ENCODE results near the gene C2CD3. TPM values are rescaled to one million over a fixed set of nuclear protein-coding genes. Genes with fewer than 3 reads are reported as not detected.

The C2CD3 gene
- total RNA-seq, 1 experiment from 2014 or later = 18.7 TPM

DNA sequence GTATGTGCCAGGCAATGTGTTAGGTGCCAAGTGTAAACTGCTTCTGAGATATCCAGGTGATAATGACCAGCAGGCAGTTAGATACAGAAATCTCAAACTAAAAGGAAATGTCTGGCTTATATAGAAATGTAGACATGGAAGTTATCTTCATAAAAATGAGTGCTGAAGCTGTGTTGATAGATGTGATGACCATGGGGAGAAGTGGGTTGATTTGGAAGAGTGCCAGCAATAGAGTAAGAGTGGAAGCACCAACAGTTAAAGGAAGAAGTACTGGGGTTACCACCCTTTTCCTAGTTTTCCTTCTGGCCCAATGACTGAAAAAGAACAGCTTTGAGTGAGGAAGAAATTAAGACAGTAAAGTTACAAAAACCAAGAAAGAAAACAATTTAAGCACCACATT lies 68.5 kb downstream of the C2CD3 start:
- no peaks in the 10 kb centered on the region for H3K9me3 Mint-ChIP-seq
- TF ChIP-seq HMGA2 (CRISPR knock-in tag; IDR thresholded peaks at IDR 0.05) = no peak
- no peak for TF ChIP-seq RELA (CRISPR knock-in tag; IDR thresholded peaks at IDR 0.05; ENCODE audit: borderline replicate concordance)
- TF ChIP-seq, protein P1, sequence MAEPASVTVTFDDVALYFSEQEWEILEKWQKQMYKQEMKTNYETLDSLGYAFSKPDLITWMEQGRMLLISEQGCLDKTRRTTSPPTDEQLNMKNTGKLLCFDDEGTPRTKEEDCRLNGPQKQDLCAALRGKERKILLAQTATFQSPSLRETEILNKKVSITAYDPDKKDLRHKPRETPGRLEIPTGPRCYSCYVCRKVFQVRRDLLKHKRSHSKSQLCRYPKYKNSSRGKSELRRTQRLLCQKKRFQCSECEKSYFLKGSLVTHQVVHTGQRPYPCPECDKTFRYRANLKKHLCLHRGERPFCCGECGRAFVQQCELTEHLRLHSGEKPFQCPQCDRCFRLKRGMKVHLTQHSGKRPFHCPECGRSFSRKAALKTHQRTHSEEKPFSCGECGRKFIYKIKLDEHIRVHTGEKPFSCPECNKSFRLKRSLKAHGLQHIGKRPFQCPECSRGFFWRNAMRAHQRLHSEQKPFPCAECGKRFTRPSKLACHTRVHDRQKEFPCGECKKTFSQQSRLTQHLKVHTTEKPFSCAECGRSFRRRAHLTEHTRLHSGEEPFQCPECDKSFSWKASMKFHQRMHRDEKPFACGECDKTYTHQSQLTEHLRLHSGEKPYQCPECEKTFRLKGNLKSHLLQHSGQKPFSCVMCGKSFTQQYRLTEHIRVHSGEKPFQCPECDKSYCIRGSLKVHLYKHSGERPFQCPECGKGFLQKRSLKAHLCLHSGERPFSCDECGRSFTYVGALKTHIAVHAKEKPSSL (CRISPR knock-in tag; conservative IDR thresholded peaks at IDR 0.05) = no peak
- no peak for TF ChIP-seq NR2C2 (CRISPR knock-in tag; IDR thresholded peaks at IDR 0.05)
- no peak for TF ChIP-seq ZNF138 (CRISPR knock-in tag; conservative IDR thresholded peaks at IDR 0.05)
- no peak for TF ChIP-seq ZNF232 (CRISPR knock-in tag; IDR thresholded peaks at IDR 0.05)
- H3K27me3 Mint-ChIP-seq (ENCODE audit: low read depth) = no peaks in the 10 kb centered on the region; the same call in 1 of the 2 replicates
- ATAC-seq (no peak), DNase-seq (ENCODE audit: low spot score) (no peak)
- no peak overlapping the region for H3K4me3 Mint-ChIP-seq
- H3K36me3 Mint-ChIP-seq = peaks cover 15% of the 10 kb centered on the region
- H3K4me1 Mint-ChIP-seq = peaks cover 18% of the 10 kb centered on the region
- CTCF ChIA-PET = no interaction called here
- no peak overlapping the region for H3K27ac Mint-ChIP-seq
- POLR2A ChIA-PET = no interaction called here

DNA sequence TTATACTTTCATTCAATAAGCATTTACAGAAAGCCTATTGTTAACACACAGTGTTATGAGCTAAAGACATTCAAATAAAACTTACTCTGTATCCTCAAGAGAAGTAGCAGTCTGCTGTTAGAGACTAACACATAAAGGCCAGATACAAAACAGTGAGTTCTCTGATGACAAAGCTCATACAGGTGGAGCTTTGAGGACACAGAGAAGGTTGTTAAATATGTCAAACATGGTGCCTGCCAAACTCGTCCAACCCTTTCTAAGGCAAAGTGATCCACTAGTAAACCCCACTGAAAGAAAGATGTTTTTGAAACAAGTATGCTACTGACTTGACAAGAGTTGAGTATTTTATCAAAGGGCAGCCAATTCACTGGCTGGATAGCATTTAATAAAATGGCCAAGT lies 70.1 kb downstream of the C2CD3 start:
- no peaks in the 10 kb centered on the region; the same call in 1 of the 2 replicates for H3K27me3 Mint-ChIP-seq (ENCODE audit: low read depth)
- TF ChIP-seq FOXJ3 (CRISPR knock-in tag; IDR thresholded peaks at IDR 0.05; ENCODE audit: borderline replicate concordance) (no peak), HMGA2 (CRISPR knock-in tag; IDR thresholded peaks at IDR 0.05) (no peak), NFATC4 (CRISPR knock-in tag; IDR thresholded peaks at IDR 0.05) (no peak), CREM (CRISPR knock-in tag; IDR thresholded peaks at IDR 0.05) (no peak), CREB1 (CRISPR knock-in tag; IDR thresholded peaks at IDR 0.05) (no peak)
- TF ChIP-seq, protein P2, sequence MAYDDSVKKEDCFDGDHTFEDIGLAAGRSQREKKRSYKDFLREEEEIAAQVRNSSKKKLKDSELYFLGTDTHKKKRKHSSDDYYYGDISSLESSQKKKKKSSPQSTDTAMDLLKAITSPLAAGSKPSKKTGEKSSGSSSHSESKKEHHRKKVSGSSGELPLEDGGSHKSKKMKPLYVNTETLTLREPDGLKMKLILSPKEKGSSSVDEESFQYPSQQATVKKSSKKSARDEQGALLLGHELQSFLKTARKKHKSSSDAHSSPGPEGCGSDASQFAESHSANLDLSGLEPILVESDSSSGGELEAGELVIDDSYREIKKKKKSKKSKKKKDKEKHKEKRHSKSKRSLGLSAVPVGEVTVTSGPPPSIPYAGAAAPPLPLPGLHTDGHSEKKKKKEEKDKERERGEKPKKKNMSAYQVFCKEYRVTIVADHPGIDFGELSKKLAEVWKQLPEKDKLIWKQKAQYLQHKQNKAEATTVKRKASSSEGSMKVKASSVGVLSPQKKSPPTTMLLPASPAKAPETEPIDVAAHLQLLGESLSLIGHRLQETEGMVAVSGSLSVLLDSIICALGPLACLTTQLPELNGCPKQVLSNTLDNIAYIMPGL (CRISPR knock-in tag; IDR thresholded peaks at IDR 0.05) = no peak
- TF ChIP-seq, protein P3, sequence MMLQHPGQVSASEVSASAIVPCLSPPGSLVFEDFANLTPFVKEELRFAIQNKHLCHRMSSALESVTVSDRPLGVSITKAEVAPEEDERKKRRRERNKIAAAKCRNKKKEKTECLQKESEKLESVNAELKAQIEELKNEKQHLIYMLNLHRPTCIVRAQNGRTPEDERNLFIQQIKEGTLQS (CRISPR knock-in tag; conservative IDR thresholded peaks at IDR 0.05) = no peak
- ChIA-PET CTCF (no interaction called here), POLR2A (no interaction called here)
- peaks cover 21% of the 10 kb centered on the region for H3K4me1 Mint-ChIP-seq
- ATAC-seq (no peak), DNase-seq (ENCODE audit: low spot score) (no peak)
- H3K36me3 Mint-ChIP-seq = peaks cover 10% of the 10 kb centered on the region
- no peak overlapping the region for H3K4me3 Mint-ChIP-seq
- no peak overlapping the region for H3K27ac Mint-ChIP-seq
- no peaks in the 10 kb centered on the region for H3K9me3 Mint-ChIP-seq

DNA sequence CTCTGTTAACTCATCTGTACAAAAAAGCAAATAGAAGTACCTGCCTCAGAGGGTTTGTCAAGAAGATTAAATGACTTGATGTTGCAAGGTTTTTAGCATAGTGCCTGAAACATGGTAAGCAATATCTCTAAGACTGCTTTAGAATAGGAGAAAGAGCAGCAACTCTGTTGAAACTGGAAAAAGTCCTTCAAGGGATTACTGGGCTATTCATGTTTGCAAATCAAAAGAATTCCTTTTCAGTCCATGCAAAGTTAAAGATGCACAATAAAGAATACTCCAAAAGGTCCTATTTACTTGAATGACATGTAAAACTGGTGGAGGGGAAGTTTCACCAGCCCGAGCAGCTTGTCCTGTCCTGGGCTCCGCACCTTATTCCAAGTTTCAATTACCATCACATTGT lies 70.6 kb downstream of the C2CD3 start:
- H3K36me3 Mint-ChIP-seq = peaks cover 7% of the 10 kb centered on the region; the same call in 1 of the 2 replicates
- ChIA-PET POLR2A (no interaction called here), CTCF (no interaction called here)
- DNase-seq (ENCODE audit: low spot score) = no peak
- no peaks in the 10 kb centered on the region for H3K9me3 Mint-ChIP-seq
- 0 out of 2 replicates have a peak overlapping the region, but pooled peaks have one; percentile 50 for H3K27ac Mint-ChIP-seq
- ATAC-seq = no peak
- no peak overlapping the region for H3K4me3 Mint-ChIP-seq
- no peaks in the 10 kb centered on the region; the same call in 1 of the 2 replicates for H3K27me3 Mint-ChIP-seq (ENCODE audit: low read depth)
- peaks cover 21% of the 10 kb centered on the region for H3K4me1 Mint-ChIP-seq
- TF ChIP-seq RORB (CRISPR knock-in tag; IDR thresholded peaks at IDR 0.05) (no peak), ZNF396 (CRISPR knock-in tag; IDR thresholded peaks at IDR 0.05; ENCODE audit: borderline replicate concordance) (no peak), TEAD4 (CRISPR knock-in tag; IDR thresholded peaks at IDR 0.05) (no peak), ZNF232 (CRISPR knock-in tag; IDR thresholded peaks at IDR 0.05) (no peak), GRHL2 (CRISPR knock-in tag; IDR thresholded peaks at IDR 0.05; ENCODE audit: insufficient replicate concordance, severe bottlenecking) (no peak), ETV6 (CRISPR knock-in tag; IDR thresholded peaks at IDR 0.05) (no peak), ELF4 (CRISPR knock-in tag; IDR thresholded peaks at IDR 0.05; ENCODE audit: low read depth) (no peak), ZNF121 (CRISPR knock-in tag; IDR thresholded peaks at IDR 0.05) (no peak)
- TF ChIP-seq, protein P4, sequence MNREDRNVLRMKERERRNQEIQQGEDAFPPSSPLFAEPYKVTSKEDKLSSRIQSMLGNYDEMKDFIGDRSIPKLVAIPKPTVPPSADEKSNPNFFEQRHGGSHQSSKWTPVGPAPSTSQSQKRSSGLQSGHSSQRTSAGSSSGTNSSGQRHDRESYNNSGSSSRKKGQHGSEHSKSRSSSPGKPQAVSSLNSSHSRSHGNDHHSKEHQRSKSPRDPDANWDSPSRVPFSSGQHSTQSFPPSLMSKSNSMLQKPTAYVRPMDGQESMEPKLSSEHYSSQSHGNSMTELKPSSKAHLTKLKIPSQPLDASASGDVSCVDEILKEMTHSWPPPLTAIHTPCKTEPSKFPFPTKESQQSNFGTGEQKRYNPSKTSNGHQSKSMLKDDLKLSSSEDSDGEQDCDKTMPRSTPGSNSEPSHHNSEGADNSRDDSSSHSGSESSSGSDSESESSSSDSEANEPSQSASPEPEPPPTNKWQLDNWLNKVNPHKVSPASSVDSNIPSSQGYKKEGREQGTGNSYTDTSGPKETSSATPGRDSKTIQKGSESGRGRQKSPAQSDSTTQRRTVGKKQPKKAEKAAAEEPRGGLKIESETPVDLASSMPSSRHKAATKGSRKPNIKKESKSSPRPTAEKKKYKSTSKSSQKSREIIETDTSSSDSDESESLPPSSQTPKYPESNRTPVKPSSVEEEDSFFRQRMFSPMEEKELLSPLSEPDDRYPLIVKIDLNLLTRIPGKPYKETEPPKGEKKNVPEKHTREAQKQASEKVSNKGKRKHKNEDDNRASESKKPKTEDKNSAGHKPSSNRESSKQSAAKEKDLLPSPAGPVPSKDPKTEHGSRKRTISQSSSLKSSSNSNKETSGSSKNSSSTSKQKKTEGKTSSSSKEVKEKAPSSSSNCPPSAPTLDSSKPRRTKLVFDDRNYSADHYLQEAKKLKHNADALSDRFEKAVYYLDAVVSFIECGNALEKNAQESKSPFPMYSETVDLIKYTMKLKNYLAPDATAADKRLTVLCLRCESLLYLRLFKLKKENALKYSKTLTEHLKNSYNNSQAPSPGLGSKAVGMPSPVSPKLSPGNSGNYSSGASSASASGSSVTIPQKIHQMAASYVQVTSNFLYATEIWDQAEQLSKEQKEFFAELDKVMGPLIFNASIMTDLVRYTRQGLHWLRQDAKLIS (CRISPR knock-in tag; IDR thresholded peaks at IDR 0.05; ENCODE audit: borderline replicate concordance) = no peak
- TF ChIP-seq, protein P5, sequence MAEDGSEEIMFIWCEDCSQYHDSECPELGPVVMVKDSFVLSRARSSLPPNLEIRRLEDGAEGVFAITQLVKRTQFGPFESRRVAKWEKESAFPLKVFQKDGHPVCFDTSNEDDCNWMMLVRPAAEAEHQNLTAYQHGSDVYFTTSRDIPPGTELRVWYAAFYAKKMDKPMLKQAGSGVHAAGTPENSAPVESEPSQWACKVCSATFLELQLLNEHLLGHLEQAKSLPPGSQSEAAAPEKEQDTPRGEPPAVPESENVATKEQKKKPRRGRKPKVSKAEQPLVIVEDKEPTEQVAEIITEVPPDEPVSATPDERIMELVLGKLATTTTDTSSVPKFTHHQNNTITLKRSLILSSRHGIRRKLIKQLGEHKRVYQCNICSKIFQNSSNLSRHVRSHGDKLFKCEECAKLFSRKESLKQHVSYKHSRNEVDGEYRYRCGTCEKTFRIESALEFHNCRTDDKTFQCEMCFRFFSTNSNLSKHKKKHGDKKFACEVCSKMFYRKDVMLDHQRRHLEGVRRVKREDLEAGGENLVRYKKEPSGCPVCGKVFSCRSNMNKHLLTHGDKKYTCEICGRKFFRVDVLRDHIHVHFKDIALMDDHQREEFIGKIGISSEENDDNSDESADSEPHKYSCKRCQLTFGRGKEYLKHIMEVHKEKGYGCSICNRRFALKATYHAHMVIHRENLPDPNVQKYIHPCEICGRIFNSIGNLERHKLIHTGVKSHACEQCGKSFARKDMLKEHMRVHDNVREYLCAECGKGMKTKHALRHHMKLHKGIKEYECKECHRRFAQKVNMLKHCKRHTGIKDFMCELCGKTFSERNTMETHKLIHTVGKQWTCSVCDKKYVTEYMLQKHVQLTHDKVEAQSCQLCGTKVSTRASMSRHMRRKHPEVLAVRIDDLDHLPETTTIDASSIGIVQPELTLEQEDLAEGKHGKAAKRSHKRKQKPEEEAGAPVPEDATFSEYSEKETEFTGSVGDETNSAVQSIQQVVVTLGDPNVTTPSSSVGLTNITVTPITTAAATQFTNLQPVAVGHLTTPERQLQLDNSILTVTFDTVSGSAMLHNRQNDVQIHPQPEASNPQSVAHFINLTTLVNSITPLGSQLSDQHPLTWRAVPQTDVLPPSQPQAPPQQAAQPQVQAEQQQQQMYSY (CRISPR knock-in tag; IDR thresholded peaks at IDR 0.05) = no peak

Measured in WTC11 (cell line).